NCI-H1694 (cell line): ENCODE data around the gene ADGRL3.
"Not testable (repeated sequence)": the region's sequence is repeated elsewhere in the genome, so short reads cannot be mapped to it uniquely, and the experiment has no call there.

Experiments used
- DNase-seq: peaks from one replicate; lab custom pipeline; 2025; lab: John Stamatoyannopoulos, UW

ADGRL3 gene

DNA sequence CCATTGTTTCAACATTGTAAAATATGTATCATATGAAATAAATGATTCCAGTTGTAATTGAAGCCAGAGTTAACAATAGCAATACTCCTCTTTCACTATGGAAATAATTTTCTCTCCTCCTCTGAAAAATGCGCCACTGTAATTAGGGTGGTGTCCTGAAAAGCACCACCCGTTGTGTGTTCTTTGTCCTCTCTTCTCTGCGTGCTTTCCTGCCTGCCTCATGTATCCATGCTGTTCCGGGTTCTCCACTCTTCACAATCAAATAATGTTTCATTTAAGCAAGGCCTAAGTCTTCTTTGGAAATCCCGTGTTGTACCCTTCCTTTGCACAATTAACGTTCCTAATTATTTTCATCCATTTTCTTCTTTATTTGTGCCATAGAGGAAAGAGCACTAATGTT is 293.3 kb downstream of the ADGRL3 start:
- DNase-seq, result no peak

DNA sequence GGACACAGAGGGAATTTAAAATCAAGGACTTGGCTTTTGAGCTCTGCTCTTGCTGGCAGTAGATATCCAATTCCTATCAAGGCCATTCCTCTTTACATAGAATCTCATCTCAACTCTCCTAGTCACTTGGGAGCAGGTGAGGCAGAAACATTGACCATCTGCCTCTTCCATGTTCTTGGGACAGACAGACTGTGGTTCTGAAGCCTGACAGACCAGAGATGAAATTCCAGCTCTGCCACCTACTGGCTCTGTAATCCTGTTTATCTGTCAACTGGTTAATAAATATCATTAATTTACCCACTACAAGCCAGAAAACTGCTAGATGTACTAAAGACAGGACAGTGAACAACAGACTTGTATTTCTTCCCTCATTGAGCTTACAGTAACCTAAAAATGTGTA is 300.8 kb downstream of the ADGRL3 start:
- DNase-seq, result peak; percentile 6

DNA sequence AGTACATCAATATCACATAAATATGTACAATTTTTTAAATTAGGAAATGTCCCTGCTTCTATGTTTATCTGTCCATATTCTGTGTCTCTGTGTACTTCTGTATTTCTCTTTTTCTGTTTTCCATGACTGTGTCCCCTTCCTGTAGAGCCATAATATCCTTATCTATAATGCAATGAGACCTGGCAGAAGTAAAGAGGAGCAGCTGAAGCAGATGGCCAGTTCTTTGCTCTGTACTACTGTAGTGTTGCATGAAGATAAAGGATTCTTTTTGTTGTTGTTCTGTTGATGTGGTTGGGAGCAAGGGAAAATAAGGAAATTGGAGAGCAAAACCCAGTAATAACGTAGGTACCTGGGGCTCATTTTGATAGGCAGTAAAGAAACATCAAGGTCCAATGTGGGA is 301.7 kb downstream of the ADGRL3 start:
- no peak for DNase-seq

DNA sequence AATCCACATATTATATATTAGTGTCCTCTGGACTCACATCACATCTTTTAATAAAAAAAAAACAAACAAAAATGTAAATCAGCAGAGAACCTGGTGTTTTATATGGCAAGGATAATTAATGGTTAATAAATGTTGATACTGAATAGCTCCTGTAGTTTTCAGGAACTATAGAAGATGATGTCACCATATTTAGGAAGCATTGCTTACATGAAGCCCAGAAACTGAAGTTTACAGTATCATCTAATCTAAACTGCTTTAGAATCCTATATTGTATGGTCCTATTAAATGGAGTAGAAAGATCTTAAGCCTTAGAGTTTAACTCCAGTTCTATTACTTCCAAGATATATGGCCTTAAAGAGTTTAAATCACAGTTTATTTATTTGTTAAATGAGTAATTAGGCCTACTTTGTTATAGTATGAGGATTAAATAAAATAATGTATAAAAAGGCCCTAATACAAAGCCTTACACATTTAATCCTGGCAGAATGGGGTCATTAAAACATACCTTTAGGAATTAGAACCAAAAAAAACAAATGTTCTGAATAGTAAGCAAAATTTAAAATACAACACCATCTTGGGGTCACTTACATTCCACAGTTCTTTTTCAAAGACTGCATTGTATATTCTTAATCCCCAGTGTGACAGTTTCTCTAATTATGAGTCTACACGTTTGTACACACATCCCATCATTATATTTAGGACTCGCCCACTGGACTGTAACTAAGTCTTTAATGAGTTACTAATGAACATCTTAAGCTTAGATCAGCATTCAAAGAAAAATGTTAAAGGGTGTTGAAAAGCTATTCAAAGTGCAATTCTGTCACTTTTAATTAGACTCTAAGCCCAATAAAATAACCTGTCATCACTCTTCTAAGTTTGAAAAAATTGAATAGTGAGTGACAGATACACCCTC is 305.9 kb downstream of the ADGRL3 start:
- DNase-seq, result no peak

DNA sequence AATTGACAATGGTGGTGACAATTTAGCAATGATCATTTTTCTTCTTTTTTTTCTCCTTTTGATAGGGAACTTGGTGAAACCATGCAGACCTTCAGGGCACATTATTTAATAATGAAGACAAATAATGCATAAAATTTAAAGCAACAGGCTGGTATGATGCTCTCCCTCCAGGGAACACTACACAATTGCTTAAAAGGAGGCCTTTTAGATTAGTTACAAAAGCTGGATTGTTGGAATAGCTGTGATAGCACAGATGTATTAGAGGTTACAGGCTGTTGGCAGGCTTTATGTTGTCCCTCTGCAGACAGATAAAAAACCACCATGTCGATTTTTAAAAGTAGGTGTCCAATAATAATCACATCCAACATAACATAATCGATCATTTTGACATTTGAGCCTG is 307.0 kb downstream of the ADGRL3 start:
- no peak for DNase-seq

DNA sequence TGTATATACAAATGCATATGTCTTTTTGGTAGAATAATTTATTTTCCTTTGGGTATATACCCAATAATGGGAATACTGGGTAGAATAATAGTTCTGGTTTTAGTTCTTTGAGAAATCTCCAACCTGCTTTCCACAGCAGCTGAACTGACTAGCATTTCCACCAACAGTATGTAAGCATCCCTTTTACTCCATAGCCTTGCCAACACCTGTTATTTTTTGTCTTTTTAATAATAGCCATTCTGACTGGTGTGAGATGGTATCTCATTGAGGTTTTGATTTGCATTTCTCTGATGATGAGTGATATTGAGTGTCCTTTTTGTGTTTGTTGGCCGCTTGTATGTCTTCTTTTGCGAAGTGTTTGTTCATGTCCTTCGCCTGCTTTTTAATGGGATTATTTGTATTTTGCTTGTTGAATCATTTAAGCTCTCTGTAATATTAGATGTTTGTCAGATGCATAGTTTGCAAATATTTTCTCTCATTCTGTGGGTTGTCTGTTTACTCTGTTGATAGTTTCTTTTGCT is 309.7 kb downstream of the ADGRL3 start:
- DNase-seq, result not testable (repeated sequence)

DNA sequence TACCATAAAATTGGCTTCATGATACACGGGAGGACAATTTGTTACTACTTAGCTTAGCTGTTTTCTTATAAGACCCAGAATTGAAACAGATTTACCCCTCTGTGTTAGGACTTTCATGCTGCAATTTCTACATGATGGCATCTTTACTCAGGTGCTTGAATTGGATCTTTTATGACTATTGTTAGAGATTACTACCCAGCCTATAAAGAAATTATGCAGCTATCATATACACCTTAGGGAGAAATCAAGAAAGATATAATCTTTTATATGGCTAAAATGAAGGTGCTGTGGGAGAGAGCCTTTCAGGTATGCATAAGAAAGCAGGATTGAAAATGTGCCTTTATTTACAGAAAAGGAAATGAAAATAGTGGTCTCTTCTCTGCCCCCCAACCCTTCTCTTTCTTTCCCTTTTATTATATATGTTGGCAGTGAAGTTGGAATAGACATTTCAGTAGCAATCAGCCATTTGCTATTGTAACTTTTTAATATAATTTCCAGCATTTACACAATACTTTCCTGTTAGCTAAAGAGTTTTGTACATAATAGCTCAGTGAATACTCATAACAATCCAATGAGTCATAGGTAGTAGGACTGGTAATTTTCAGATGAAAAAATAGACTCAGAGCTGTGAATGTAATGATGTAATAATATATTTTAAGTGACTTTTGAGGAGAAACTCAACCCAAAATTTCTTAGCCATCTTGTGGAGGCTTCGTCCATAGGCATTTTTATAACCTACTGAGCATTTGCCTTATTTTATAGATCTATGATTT is 311.8 kb downstream of the ADGRL3 start:
- DNase-seq, result no peak

DNA sequence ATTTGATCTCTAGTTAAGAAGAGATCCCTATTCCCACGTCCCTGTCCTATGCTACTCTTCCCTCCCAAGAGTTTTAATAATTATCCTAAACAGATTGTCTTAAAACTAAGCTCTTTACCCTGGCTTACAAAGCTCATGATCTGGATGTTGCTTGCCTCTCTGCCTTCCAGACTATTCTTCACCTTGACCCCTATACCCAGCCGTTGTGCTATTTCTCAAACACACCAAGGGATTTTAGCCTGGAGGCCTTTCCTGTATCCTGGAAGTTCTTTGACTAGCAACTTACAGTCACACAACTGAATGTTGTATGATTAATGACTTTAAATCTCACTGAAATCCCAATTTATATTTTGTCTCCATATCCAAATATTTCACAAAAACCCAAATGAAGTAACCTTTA is 314.9 kb downstream of the ADGRL3 start:
- DNase-seq, result no peak

DNA sequence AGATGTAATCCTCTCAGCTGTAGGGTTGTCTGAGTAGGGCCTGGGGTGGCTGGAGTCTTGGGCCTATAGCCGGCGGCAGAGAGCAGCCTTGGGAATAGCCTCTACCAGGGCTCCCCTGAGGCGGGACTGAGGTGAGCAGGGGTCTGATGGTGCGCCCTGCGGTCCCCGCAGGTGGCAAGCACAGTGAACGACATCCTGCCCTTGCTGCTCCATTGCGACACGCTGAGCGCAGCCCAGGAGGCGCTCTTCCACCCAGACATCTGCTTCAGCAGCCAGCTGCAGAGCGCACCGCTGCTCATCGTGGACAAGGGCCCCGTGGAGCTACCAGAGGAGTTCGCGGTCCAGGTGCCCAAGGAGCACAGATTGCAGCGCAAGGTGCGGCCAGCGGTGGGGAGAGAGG is 317.0 kb downstream of the ADGRL3 start:
- DNase-seq, result no peak

DNA sequence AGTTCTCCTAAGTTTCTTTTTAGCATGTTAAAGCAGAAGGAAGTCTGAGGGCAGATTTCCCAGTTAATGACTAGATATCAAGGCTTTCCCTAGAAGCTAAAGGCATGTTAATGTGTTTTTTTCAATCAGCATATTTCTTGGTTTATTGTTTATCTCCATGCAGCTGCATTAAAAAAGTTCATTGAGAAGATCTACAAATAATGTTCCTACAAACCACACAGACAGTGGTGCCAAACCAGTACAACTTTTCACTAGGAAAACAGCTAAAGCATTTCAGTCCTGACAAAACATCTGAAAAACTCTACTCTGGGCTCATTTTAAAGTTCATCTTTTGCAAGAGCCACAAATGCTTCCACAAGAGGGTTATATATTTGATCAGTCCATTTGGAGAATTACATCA is 320.0 kb downstream of the ADGRL3 start:
- no peak for DNase-seq

DNA sequence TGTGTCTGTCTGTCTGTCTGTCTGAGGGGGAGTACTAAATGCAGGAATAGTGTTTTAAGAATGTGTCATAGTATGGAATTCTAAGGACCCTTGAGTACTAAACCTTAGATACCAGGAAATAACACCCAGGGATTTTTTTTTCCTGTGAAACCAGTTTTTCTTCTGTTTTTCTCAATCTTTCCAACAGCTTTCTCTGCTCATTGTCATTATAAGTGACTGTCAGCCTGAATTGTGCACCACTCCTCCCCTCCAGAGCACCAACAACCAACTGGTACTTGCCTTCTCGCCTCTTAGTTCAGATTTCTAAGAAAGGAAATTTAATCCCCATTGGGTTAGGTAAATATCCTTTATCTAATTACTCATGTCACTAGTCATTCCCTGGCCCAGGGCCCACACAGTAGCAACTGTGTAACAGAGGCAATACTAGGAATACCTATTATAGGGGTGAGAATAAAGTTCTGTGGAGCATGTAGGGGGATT is 320.6 kb downstream of the ADGRL3 start:
- DNase-seq, result no peak

DNA sequence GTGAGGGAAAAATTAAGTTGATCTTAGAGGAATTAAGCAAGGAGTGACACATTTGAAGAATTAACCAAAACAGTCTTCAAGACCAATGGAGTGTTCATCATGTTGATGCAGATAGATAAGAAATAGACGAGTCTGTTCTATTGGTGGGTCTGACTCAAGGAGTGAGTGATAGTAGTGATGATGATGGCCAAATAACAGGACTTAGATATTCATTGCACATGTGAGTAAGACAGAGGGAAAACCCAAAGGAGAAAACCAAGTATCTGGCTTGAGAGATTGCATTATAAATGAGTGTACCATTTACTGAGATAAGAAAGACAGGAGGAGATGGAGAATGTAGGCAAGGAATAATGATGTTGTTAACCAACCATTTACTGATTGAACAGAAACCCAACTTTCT is 321.3 kb downstream of the ADGRL3 start:
- no peak for DNase-seq

DNA sequence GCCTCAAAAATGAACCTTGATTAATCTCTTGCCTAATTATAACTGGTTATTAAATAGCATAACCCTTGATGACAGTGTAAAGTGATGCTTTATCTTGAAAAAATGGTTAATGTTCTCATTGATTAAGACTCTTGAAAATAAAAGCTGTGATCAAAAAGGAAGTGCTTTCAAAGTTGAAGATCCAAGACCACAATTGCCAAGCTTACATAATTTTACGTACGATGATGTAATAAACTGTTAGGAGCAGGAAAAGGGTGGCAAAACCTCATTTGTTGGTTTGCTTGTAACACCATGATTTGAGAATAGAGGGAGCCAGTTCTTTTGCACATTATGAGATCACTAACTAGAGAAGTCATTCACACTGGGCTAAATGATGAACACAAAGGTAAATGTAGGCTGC is 322.2 kb downstream of the ADGRL3 start:
- DNase-seq, result no peak

DNA sequence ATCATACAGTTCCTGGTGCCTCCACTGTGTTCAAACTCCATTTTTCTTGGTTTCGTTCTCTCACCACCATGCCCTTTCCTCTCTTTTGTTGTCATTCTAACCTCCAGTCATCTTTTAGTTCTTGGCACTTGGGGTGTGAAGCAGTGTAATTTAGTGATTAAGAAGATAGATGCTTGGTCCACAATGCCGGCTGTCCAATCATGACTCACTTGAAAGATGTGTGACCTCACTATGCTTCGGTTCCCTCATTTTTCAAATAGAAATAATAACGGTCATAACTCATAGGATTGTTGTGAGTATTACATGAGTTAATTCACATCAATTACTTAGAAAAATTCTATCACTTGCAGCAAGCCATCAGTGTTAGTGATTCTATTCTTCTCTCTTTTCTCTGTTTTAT is 327.8 kb downstream of the ADGRL3 start:
- DNase-seq, result no peak

DNA sequence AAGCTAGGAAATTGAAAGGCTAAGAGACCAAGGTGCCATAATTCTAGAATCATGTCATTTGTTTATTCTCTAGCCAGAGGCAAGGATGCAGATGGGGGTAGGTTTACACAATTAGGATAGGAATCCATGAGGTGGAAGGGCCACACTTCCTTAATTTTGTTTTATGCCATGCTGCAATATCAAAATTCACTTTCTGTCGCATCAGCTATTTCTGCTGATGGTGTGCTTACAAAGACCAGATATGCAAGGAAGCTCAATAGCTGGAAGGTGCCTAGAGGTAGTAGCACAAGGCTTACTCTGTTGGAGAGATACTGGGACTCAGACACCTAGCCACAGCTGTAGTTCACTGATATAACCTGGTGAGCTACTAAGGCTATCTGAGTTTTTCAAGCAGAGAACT is 328.5 kb downstream of the ADGRL3 start:
- DNase-seq, result no peak

DNA sequence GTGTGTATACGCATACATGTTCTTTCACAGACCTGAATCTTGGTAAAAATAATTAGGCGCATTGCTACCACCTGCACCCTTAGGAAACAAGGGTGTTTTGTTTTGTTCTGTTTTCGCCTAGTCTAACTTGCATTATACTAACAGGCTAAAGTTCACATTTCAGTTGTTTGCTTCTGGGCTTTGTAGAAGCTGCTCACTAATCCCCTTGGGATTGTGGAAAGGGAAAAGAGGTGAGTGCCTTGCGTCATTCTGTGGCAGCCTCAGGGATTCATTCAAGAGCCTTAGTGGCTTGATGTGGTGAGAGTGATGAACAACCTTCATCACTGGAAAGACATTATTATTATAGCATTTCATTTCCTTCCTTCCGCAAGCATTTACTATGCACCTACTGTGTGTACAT is 331.1 kb downstream of the ADGRL3 start:
- no peak for DNase-seq

DNA sequence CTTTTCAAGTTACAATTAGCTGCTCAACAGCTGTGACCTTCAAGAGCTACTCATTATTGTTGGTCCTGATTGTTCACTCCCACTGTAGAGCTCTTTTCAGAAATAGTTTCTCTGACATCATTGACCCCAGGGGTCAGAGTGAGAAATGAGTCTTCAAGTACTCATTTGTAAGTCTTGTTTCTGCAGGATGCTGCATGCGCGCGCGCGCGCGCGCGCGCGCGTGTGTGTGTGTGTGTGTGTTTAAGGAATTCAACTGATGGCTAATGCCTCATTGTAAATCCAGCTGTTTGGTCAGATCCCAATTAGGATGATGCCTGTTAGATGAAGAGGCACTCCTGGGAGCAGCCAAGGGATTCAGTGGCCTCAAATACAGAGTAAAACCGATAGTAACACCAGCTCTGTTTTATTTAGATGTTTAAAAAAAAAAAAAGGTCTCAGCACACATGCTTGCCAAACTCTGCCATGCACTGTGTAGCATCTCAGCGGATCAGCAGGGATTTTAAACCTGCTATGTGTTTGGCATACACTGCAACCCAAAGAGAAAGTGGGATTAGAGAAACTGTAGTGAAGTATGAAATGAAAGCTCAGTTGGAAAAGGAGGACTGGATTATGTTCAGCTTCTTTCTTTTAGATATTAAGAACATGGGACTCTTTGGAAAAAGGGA is 332.3 kb downstream of the ADGRL3 start:
- no peak for DNase-seq

DNA sequence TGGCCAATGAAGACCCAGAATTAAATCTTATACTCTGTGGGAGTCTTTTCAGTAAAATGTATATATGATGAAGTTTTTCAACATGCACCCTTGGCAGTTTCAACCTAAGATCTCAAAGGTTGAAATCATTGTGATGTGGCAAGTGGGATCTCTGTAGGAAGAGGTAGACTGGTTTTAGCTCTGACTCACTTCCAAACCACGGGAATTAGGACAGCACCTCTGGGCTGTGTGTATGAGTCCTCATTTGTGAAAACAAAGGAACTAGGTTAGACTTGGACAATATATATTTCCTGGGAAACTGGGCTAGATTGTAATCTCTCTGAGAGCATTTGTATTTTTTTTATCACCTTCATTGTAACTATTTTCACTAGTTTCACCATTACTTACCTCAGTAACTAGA is 333.0 kb downstream of the ADGRL3 start:
- no peak for DNase-seq

DNA sequence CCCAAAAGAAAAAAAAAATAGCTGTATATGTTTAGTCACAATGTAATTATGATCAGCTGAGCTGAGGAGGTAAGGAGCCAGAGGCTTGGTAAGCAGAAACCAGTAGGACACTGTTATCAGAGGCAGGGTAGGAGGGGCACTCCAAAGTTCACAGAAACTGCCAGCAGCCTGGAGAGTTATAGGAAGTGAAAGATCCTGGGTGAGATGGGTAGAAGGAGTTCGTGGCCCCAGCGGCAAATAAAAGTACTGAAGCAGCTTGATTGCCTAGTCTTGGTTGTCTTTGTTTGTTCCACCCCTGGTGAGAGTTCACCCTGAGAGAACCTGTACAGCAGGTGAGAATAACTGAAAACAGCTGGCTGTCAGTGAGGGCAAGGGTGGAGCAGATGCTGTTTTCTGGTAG is 340.8 kb downstream of the ADGRL3 start:
- DNase-seq, result no peak

DNA sequence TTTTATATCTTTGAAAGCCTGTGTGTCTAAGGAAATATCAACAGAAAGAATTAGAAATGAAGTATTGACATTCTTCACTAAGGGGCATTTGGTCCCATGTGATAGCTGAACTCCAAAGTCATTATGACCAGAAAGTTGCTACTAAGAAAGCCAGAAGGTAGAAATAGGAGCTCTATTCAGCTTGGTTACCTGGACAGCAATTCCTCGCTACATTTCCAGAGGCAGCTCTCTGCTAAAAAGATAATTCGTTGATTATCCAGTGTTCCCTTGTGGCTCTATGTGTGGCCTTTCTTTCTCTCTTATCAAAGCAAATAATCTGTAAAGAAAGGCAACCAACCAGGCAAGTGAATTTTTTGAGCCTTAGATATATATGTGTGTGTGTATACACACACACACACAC is 341.3 kb downstream of the ADGRL3 start:
- no peak for DNase-seq

DNA sequence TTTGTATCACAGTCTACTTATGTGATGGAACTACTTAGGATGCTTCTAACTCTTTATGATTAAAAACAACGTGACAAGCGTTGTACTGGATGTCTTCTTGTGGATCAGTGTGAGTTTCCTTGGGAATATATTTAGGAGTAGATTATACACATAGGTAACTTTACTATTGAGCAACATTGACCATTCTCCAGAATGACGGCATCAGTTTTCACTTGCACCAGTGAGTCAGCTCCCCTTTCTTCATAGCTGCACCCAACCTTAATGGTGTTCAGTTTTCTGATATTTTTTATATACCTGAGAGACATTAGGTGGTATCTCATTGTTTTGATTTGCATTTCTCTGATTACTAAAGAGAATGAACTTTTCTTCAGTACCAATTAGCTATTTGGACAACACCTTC is 343.9 kb downstream of the ADGRL3 start:
- DNase-seq, result no peak

DNA sequence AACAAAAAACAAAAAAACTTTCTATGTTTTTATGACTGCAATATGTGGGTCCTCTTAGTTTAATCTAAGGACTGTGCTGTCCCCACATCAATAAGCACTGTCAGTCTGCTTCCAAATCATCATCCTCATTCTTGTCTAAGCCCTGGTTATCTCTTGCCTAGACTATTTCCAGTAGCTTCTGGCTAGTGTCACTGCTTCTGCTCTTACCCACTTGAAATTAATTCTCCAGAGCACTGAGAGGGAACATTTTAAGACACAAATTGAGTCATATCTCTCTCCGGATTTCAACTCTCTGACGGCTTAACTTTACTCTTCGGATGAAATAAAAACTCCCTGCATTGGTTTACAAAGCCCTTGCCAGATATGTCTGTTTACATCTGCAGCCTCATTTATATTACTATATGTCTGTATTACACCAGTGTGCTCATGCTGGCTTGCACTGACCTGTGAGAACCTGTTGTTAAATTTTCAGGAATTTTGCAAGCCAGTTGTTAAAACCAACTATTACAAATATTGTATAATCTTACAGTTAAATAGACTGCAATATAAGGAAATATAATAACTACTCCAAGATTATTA is 345.9 kb downstream of the ADGRL3 start:
- DNase-seq, result no peak
